ENCODE results near the gene CDC42BPA. TPM values are rescaled to one million over a fixed set of nuclear protein-coding genes. Genes with fewer than 3 reads are reported as not detected.
A peak's percentile ranks its signal among the peaks of the same experiment; 100 is the strongest.

Gene CDC42BPA
- total and polyA plus RNA-seq, 12 donors = 7.4 to 73.8 (median 37.2) TPM

GRCh38 chr1:227317011-227317451, 1.3 kb downstream of the CDC42BPA start:
- 11 to 15% (median 14%) methylated on average over 6 of the region's 6 CpGs for WGBS, 4 donors
- peak overlapping the region in 2 of 4 donors; percentile 95 to 96 for H3K4me3 ChIP-seq
- peak in 1 of 7 donors; percentile 22 for DNase-seq
- peaks cover 6 to 13% of the 10 kb centered on the region in 2 donors for H3K4me1 ChIP-seq (replicated peaks in 1 of 2)
- H3K36me3 ChIP-seq (replicated peaks in 1 of 2) = no peaks in the 10 kb centered on the region
- TF ChIP-seq CTCF (IDR thresholded peaks at IDR 0.05) = no peak
- no peaks in the 10 kb centered on the region for H3K9me3 ChIP-seq (replicated peaks in 1 of 3)
- peak overlapping the region in 4 of 5 donors; percentile 2 to 97 (median 56) for H3K27ac ChIP-seq
- H3K27me3 ChIP-seq = no peaks in the 10 kb centered on the region
- intact Hi-C loops (cut with DNase I) = loop anchor here in 1 of 2 donors (10.0 kb wide), 1 partner anchor 118 kb away; no protein-coding TSS in a partner anchor

- TF ChIP-seq CTCF (IDR thresholded peaks at IDR 0.05) = no peak
- TF ChIP-seq POLR2A (IDR thresholded peaks at IDR 0.05) = no peak
- peak overlapping the region in 2 of 4 donors; percentile 95 to 96 for H3K4me3 ChIP-seq
- H3K4me1 ChIP-seq (replicated peaks in 1 of 2) = peaks cover 6 to 13% of the 10 kb centered on the region in 2 donors
- H3K36me3 ChIP-seq (replicated peaks in 1 of 2) = no peaks in the 10 kb centered on the region
- no peaks in the 10 kb centered on the region for H3K27me3 ChIP-seq
- no peak for DNase-seq
- intact Hi-C loops (cut with DNase I) = loop anchor here in 1 of 2 donors (10.0 kb wide), 1 partner anchor 118 kb away; no protein-coding TSS in a partner anchor
- H3K9me3 ChIP-seq (replicated peaks in 1 of 3) = no peaks in the 10 kb centered on the region
- peak overlapping the region in 4 of 5 donors; percentile 2 to 97 (median 56) for H3K27ac ChIP-seq
Measured at GRCh38 chr1:227316456-227316855, 1.8 kb downstream of the CDC42BPA start.

- TF ChIP-seq POLR2A (IDR thresholded peaks at IDR 0.05) (peak in 1 of 2 donors; percentile 65), CTCF (IDR thresholded peaks at IDR 0.05) (no peak)
- peak; percentile 51 to 88 (median 69) for DNase-seq
- peak overlapping the region in 3 of 5 donors; percentile 2 to 97 (median 18) for H3K27ac ChIP-seq
- H3K36me3 ChIP-seq (replicated peaks in 1 of 2) = no peaks in the 10 kb centered on the region
- H3K4me3 ChIP-seq = peak overlapping the region in 2 of 4 donors; percentile 95 to 96
- intact Hi-C loops (cut with DNase I) = loop anchor here in 1 of 2 donors (10.0 kb wide), 1 partner anchor 119 kb away; no protein-coding TSS in a partner anchor
- H3K27me3 ChIP-seq = no peaks in the 10 kb centered on the region
- WGBS, 4 donors = 6 to 17% (median 13%) methylated on average over 7 of the region's 7 CpGs
- H3K4me1 ChIP-seq (replicated peaks in 1 of 2) = peaks cover 6 to 13% of the 10 kb centered on the region in 2 donors
- H3K9me3 ChIP-seq (replicated peaks in 1 of 3) = no peaks in the 10 kb centered on the region
Measured at GRCh38 chr1:227315629-227316346, 2.5 kb downstream of the CDC42BPA start.

GRCh38 chr1:227314014-227314848, 4.1 kb downstream of the CDC42BPA start:
- TF ChIP-seq POLR2A (IDR thresholded peaks at IDR 0.05) = no peak
- no peak for TF ChIP-seq CTCF (IDR thresholded peaks at IDR 0.05)
- Histone ChIP-seq H3K36me3 (replicated peaks in 1 of 2) (no peaks in the 10 kb centered on the region), H3K4me1 (replicated peaks in 1 of 2) (peaks cover 6 to 21% of the 10 kb centered on the region in 2 donors), H3K4me3 (peak overlapping the region in 2 of 4 donors; percentile 6 to 96), H3K9me3 (replicated peaks in 1 of 3) (no peaks in the 10 kb centered on the region), H3K27ac (no peak overlapping the region), H3K27me3 (no peaks in the 10 kb centered on the region)
- intact Hi-C loops (cut with DNase I) = loop anchor here in 1 of 2 donors (10.0 kb wide), 1 partner anchor 121 kb away; no protein-coding TSS in a partner anchor
- 38 to 57% (median 50%) methylated on average over 6 of the region's 6 CpGs for WGBS, 4 donors
- no peak for DNase-seq
